ENCODE data around the gene DNAH2.
A peak's percentile ranks its signal among the peaks of the same experiment; 100 is the strongest.

DNAH2 gene

DNA sequence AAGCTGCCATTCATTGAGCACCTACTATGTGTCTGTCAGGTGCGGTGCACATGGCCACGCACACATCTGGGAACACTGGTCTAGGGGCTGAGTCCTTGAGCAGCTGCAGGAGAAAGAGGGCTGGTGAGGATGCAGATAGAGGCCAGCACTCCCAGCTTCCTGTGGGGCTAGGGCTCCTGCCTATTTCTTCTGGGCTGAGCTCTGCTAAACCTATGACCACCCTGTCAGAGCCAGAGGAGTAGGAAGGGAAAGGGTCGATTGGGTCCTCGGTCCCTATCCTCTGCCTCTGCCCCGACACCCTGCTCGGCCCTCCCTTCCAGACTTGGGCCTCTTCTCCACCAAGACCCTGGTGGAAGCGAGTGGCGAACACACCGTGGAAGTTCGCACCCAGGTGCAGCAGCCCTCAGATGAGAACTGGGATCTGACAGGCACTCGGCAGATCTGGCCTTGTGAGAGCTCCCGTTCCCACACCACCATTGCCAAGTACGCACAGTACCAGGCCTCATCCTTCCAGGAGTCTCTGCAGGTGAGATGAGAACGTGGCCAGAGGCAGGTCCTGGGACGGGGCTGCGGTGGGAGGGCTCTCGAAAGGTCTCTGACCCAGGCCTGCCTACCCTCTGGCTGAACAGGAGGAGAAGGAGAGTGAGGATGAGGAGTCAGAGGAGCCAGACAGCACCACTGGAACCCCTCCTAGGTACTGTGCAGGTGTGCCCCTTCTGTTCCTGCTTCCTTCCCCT lies 133.3 kb downstream of the DNAH2 start:
- TF ChIP-seq, protein P1, sequence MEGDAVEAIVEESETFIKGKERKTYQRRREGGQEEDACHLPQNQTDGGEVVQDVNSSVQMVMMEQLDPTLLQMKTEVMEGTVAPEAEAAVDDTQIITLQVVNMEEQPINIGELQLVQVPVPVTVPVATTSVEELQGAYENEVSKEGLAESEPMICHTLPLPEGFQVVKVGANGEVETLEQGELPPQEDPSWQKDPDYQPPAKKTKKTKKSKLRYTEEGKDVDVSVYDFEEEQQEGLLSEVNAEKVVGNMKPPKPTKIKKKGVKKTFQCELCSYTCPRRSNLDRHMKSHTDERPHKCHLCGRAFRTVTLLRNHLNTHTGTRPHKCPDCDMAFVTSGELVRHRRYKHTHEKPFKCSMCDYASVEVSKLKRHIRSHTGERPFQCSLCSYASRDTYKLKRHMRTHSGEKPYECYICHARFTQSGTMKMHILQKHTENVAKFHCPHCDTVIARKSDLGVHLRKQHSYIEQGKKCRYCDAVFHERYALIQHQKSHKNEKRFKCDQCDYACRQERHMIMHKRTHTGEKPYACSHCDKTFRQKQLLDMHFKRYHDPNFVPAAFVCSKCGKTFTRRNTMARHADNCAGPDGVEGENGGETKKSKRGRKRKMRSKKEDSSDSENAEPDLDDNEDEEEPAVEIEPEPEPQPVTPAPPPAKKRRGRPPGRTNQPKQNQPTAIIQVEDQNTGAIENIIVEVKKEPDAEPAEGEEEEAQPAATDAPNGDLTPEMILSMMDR (IDR thresholded peaks at IDR 0.05) = no peak
- no peak for DNase-seq (ENCODE audit: low spot score)
- Histone ChIP-seq H3K4me3 (no peak overlapping the region), H3K27ac (peak overlapping the region in 1 of 2 donors; percentile 15)

DNA sequence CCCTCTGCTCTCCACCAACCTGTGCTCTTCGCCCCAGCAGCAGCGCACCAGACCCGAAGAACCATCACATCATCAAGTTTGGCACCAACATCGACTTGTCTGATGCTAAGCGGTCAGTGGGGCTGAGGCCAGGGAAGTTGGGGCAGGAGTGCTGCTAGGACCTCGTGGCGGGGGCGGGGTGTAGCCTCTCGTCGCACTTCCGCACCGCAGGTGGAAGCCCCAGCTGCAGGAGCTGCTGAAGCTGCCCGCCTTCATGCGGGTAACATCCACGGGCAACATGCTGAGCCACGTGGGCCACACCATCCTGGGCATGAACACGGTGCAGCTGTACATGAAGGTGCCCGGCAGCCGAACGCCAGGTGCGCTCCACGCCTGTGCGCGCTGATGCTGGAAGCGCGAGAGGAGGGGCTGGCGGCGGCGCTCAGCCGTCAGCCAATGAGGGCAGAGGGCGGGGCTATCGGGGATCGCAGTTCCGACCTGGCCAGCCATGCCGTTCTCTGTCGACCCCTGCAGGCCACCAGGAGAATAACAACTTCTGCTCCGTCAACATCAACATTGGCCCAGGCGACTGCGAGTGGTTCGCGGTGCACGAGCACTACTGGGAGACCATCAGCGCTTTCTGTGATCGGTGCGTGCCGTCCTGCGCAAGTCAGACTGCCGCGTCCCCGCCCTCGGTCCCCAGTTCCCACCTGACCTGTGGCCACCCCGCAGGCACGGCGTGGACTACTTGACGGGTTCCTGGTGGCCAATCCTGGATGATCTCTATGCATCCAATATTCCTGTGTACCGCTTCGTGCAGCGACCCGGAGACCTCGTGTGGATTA lies 134.1 kb downstream of the DNAH2 start:
- TF ChIP-seq, protein P1 (IDR thresholded peaks at IDR 0.05) = peak; percentile 97
- peak; percentile 89 for DNase-seq (ENCODE audit: low spot score)
- peak overlapping the region; percentile 18 for H3K4me3 ChIP-seq
- peak overlapping the region in 1 of 2 donors; percentile 30 for H3K27ac ChIP-seq

DNA sequence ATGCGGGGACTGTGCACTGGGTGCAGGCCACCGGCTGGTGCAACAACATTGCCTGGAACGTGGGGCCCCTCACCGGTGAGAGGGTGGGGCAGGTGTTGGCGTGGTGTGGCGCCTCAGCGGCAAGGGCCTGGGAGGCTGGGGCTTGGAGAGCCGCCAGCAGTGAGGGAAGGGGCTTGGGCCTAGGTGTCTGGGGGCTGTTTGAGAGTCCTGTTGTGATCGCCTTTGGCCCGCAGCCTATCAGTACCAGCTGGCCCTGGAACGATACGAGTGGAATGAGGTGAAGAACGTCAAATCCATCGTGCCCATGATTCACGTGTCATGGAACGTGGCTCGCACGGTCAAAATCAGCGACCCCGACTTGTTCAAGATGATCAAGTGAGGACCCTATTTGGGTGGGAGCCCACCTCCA lies 134.7 kb downstream of the DNAH2 start:
- TF ChIP-seq, protein P1 (IDR thresholded peaks at IDR 0.05) = no peak
- H3K4me3 ChIP-seq = no peak overlapping the region
- DNase-seq (ENCODE audit: low spot score) = no peak
- H3K27ac ChIP-seq = peak overlapping the region in 1 of 2 donors; percentile 30

DNA sequence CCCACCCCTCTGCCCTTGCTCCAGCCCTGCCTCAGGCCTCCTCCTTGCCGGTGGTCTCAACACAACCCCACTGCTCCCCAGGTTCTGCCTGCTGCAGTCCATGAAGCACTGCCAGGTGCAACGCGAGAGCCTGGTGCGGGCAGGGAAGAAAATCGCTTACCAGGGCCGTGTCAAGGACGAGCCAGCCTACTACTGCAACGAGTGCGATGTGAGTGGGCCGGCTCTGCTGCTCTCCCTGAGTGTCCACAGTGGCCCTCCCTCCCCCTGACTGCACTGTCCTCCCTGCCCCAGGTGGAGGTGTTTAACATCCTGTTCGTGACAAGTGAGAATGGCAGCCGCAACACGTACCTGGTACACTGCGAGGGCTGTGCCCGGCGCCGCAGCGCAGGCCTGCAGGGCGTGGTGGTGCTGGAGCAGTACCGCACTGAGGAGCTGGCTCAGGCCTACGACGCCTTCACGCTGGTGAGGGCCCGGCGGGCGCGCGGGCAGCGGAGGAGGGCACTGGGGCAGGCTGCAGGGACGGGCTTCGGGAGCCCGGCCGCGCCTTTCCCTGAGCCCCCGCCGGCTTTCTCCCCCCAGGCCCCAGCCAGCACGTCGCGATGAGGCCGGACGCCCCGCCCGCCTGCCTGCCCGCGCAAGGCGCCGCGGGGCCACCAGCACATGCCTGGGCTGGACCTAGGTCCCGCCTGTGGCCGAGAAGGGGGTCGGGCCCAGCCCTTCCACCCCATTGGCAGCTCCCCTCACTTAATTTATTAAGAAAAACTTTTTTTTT lies 135.6 kb downstream of the DNAH2 start:
- peak; percentile 71 for DNase-seq (ENCODE audit: low spot score)
- H3K4me3 ChIP-seq = no peak overlapping the region
- TF ChIP-seq, protein P1 (IDR thresholded peaks at IDR 0.05) = no peak
- H3K27ac ChIP-seq = no peak overlapping the region

DNA sequence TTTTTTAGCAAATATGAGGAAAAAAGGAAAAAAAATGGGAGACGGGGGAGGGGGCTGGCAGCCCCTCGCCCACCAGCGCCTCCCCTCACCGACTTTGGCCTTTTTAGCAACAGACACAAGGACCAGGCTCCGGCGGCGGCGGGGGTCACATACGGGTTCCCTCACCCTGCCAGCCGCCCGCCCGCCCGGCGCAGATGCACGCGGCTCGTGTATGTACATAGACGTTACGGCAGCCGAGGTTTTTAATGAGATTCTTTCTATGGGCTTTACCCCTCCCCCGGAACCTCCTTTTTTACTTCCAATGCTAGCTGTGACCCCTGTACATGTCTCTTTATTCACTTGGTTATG lies 136.1 kb downstream of the DNAH2 start:
- Histone ChIP-seq H3K4me3 (no peak overlapping the region), H3K27ac (no peak overlapping the region)
- TF ChIP-seq, protein P1 (IDR thresholded peaks at IDR 0.05) = no peak
- DNase-seq (ENCODE audit: low spot score) = peak; percentile 71

DNA sequence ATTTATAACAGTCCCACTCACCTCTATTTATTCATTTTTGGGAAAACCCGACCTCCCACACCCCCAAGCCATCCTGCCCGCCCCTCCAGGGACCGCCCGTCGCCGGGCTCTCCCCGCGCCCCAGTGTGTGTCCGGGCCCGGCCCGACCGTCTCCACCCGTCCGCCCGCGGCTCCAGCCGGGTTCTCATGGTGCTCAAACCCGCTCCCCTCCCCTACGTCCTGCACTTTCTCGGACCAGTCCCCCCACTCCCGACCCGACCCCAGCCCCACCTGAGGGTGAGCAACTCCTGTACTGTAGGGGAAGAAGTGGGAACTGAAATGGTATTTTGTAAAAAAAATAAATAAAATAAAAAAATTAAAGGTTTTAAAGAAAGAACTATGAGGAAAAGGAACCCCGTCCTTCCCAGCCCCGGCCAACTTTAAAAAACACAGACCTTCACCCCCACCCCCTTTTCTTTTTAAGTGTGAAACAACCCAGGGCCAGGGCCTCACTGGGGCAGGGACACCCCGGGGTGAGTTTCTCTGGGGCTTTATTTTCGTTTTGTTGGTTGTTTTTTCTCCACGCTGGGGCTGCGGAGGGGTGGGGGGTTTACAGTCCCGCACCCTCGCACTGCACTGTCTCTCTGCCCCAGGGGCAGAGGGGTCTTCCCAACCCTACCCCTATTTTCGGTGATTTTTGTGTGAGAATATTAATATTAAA lies 136.7 kb downstream of the DNAH2 start:
- H3K27ac ChIP-seq = no peak overlapping the region
- TF ChIP-seq, protein P1 (IDR thresholded peaks at IDR 0.05) = no peak
- H3K4me3 ChIP-seq = peak overlapping the region; percentile 80
- peak; percentile 72 for DNase-seq (ENCODE audit: low spot score)

All from coronary artery (tissue), 2 donors.